GM18868 (cell line): ENCODE data around the gene RBP7.
A peak's percentile ranks its signal among the peaks of the same experiment; 100 is the strongest.
"Not testable (repeated sequence)": the region's sequence is repeated elsewhere in the genome, so short reads cannot be mapped to it uniquely, and the experiment has no call there.

Source experiments
- ATAC-seq: cut with Tn5 transposase; IDR thresholded peaks from one replicate; pipeline ENCODE4 v1.9.1; 2021; ENCODE audit warnings: mild to moderate bottlenecking, moderate library complexity; ENCODE audit not compliant: unreplicated experiment

RBP7 gene

GRCh38 chr1:9996624-9997582 lies at the start of gene RBP7:
Gene RBP7 (plus strand): TSS chr1:9997228. CDS start chr1:9997259, 31 bp downstream.
- ATAC-seq, result no peak

GRCh38 chr1:9957726-9958125 lies 39.3 kb upstream of the RBP7 start:
- no peak for ATAC-seq

GRCh38 chr1:9960011-9960410 lies 37.0 kb upstream of the RBP7 start:
- ATAC-seq, result no peak

GRCh38 chr1:9960706-9961562 lies 36.1 kb upstream of the RBP7 start:
- peak; percentile 62 for ATAC-seq

- no peak for ATAC-seq
These were observed 12.8 kb upstream of the RBP7 start for GRCh38 chr1:9984253-9984652.

GRCh38 chr1:9985001-9985400 lies 12.0 kb upstream of the RBP7 start:
- ATAC-seq, result no peak

GRCh38 chr1:9989773-9990172 lies 7.3 kb upstream of the RBP7 start:
- no peak for ATAC-seq

GRCh38 chr1:9990944-9991343 lies 6.1 kb upstream of the RBP7 start:
- ATAC-seq, result no peak

- no peak for ATAC-seq
These were observed 4.1 kb upstream of the RBP7 start for GRCh38 chr1:9992910-9993309.

- no peak for ATAC-seq
These were observed 3.4 kb upstream of the RBP7 start for GRCh38 chr1:9993561-9994075.

- no peak for ATAC-seq
These were observed 4.1 kb downstream of the RBP7 start for GRCh38 chr1:10001016-10001665.

GRCh38 chr1:10005248-10005647 lies 8.2 kb downstream of the RBP7 start:
- ATAC-seq, result not testable (repeated sequence)

GRCh38 chr1:10007169-10007568 lies 10.1 kb downstream of the RBP7 start:
- no peak for ATAC-seq

- no peak for ATAC-seq
These were observed 17.0 kb downstream of the RBP7 start for GRCh38 chr1:10014016-10014415.

GRCh38 chr1:10019561-10019960 lies 22.5 kb downstream of the RBP7 start:
- no peak for ATAC-seq

- no peak for ATAC-seq
These were observed 23.1 kb downstream of the RBP7 start for GRCh38 chr1:10020086-10020485.

- not testable (repeated sequence) for ATAC-seq
These were observed 23.6 kb downstream of the RBP7 start for GRCh38 chr1:10020678-10021077.

GRCh38 chr1:10021992-10022391 lies 25.0 kb downstream of the RBP7 start:
- ATAC-seq, result not testable (repeated sequence)

- ATAC-seq, result no peak
These were observed 25.6 kb downstream of the RBP7 start for GRCh38 chr1:10022656-10023055.

GRCh38 chr1:10025354-10025753 lies 28.3 kb downstream of the RBP7 start:
- no peak for ATAC-seq

GRCh38 chr1:10027027-10027426 lies 30.0 kb downstream of the RBP7 start:
- no peak for ATAC-seq
